ENCODE results near the gene AP5Z1.

Gene AP5Z1

GRCh38 chr7:4822677-4823076 is 47.3 kb downstream of the AP5Z1 start:
- no peak for DNase-seq (ENCODE audit: low read depth in 2 of 2)
- H3K4me3 ChIP-seq (replicated peaks in 1 of 2; ENCODE audit: low read depth in 2 of 2, low read length in 2 of 2): no peak overlapping the region
- no peak for TF ChIP-seq CTCF (IDR thresholded peaks at IDR 0.05; ENCODE audit: low read depth, low read length)

GRCh38 chr7:4823441-4824119 is 48.2 kb downstream of the AP5Z1 start:
- H3K4me3 ChIP-seq (replicated peaks in 1 of 2; ENCODE audit: low read depth in 2 of 2, low read length in 2 of 2): no peak overlapping the region
- TF ChIP-seq CTCF (IDR thresholded peaks at IDR 0.05; ENCODE audit: low read depth, low read length): no peak
- DNase-seq (ENCODE audit: low read depth in 2 of 2): no peak

GRCh38 chr7:4824120-4824775 is 48.8 kb downstream of the AP5Z1 start:
- no peak for DNase-seq (ENCODE audit: low read depth in 2 of 2)
- no peak overlapping the region for H3K4me3 ChIP-seq (replicated peaks in 1 of 2; ENCODE audit: low read depth in 2 of 2, low read length in 2 of 2)
- TF ChIP-seq CTCF (IDR thresholded peaks at IDR 0.05; ENCODE audit: low read depth, low read length): no peak

GRCh38 chr7:4825081-4825480 is 49.7 kb downstream of the AP5Z1 start:
- no peak for DNase-seq (ENCODE audit: low read depth in 2 of 2)
- H3K4me3 ChIP-seq (replicated peaks in 1 of 2; ENCODE audit: low read depth in 2 of 2, low read length in 2 of 2): no peak overlapping the region
- no peak for TF ChIP-seq CTCF (IDR thresholded peaks at IDR 0.05; ENCODE audit: low read depth, low read length)

- DNase-seq (ENCODE audit: low read depth in 2 of 2): no peak
- no peak for TF ChIP-seq CTCF (IDR thresholded peaks at IDR 0.05; ENCODE audit: low read depth, low read length)
- H3K4me3 ChIP-seq (replicated peaks in 1 of 2; ENCODE audit: low read depth in 2 of 2, low read length in 2 of 2): no peak overlapping the region
These were observed 53.4 kb downstream of the AP5Z1 start for GRCh38 chr7:4828720-4829383.

GRCh38 chr7:4830176-4830575 is 54.8 kb downstream of the AP5Z1 start:
- peak; percentile 70 to 74 for DNase-seq (ENCODE audit: low read depth in 2 of 2)
- no peak overlapping the region for H3K4me3 ChIP-seq (replicated peaks in 1 of 2; ENCODE audit: low read depth in 2 of 2, low read length in 2 of 2)
- peak; percentile 92 for TF ChIP-seq CTCF (IDR thresholded peaks at IDR 0.05; ENCODE audit: low read depth, low read length)

All from cardiac fibroblast (primary cell).